Activated T-cell treated with anti-CD3 and anti-CD28 coated beads, Interleukin-2, amount 50 U/mL, for 48 hours (primary cell): ENCODE results near the gene GOLGA6L26.
"Not testable (repeated sequence)": the region's sequence is repeated elsewhere in the genome, so short reads cannot be mapped to it uniquely, and the experiment has no call there.

Source experiments
- DNase-seq, 2 experiments: peaks; one replicate each; pipeline ENCODE4 v3.0.0-alpha.2; 2020

GOLGA6L26 gene, protein sequence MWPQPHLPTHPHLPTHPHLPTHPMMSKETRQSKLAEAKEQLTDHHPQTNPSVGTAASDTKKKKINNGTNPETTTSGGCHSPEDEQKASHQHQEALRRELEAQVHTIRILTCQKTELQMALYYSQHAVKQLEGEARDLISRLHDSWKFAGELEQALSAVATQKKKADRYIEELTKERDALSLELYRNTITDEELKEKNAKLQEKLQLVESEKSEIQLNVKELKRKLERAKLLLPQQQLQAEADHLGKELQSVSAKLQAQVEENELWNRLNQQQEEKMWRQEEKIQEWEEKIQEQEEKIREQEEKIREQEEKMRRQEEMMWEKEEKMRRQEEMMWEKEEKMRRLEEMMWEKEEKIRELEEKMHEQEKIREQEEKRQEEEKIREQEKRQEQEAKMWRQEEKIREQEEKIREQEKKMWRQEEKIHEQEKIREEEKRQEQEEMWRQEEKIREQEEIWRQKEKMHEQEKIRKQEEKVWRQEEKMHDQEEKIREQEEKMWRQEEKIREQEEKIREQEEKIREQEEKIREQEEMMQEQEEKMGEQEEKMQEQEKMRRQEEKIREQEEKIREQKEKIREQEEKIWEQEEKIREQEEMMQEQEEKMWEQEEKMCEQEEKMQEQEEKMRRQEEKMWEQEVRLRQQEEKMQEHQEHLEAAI

DNA sequence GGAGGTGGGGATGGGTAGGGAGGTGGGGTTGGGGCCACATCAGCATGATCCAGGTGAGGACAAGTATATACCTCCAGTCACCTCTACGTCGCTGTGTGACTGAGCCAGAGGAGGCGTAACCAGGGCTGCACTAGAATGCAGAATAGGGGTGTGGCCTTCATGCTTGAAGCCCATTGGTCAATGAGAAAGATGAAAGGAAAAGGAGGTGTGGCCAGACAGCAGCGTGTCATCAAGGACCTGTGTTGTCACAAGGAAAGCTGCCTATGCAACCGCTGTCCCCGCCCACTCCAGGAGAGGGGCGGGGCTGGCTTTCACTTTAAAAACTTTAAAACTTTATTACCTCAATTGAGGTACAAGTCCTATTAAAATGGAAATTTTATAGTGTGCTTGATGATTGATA lies at the start of gene GOLGA6L26:
GOLGA6L26 (minus strand) TSS at position 101 of the 400 bp plus-strand sequence; CDS start at position 40, 61 bp downstream.
- DNase-seq = not testable (repeated sequence)

DNA sequence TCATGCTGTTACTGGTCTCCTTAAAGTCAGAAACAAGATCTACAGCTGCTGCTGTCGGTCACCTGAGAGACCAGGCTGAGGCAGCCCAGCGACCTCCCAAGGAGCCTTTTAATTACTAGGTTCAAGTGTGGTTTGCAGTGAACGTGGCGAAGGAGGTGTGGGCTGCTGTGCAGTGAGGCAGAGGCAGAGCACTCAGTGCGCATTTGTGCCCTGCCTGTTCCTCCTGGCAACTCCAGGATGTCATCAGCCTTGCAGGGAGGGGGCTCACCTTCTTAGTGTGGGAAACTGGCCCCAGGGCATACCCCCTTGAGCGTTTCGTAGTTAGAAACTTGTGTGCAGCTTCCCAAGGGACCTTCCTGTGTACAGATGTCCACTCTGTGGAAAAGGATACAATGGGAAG lies 47.2 kb upstream of the GOLGA6L26 start:
- not testable (repeated sequence) for DNase-seq

DNA sequence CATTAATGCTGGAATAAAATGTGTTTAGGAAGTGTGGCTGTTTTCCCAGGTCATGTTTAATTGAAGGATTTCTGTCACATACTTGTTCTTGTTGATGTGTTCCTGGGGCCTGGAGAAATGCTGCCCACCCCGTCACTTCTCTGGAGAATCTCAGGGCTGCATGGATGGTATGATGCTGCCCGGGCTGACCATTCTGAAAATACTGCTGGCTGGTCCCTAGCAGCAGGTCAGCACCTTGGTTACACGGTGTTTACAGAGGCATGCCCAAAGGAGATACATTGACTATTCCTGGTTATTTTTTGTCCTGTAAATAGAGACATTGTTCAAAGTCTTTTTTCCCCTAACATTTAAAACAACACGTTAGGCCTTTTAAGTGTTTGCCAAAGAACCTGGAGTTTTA lies 46.7 kb upstream of the GOLGA6L26 start:
- not testable (repeated sequence) for DNase-seq

DNA sequence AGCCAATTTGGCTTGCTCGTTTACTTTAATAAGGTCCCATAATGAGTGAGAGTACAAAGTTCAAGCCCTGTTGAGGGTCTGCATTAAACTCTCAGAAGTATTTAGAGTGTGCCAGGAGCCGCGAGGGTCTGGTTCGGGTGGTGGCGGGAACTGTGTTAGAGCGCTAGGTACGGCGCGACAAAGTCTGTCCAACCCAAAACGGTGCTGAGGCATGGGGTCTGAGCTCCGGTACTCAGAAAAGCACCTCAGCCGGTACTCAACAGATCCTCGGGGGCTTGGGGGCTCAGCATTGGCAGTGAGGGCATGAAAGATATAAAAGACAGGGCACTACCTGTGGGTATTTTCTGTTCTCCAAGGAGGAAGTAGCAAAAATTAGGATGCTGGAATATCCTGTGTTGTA lies 45.0 kb upstream of the GOLGA6L26 start:
- DNase-seq = not testable (repeated sequence)

DNA sequence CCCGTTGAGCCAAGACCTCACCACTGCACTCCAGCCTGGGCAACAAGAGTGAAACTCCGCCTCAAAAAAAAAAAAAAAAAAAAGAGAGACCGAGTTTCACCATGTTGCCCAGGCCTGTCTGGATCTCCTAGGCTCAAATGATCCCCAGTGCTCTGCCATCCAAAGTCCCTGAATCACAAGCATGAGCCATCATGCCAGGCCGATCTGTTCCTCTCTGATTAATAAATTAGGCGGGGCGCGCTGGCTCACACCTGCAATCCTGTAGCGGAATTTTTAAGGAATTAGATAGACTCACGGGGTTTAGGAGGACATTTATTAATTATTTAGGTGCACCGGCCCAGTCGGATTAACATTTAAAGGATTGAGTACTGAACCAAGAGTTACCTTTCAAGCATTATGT lies 40.2 kb upstream of the GOLGA6L26 start:
- DNase-seq = not testable (repeated sequence)

DNA sequence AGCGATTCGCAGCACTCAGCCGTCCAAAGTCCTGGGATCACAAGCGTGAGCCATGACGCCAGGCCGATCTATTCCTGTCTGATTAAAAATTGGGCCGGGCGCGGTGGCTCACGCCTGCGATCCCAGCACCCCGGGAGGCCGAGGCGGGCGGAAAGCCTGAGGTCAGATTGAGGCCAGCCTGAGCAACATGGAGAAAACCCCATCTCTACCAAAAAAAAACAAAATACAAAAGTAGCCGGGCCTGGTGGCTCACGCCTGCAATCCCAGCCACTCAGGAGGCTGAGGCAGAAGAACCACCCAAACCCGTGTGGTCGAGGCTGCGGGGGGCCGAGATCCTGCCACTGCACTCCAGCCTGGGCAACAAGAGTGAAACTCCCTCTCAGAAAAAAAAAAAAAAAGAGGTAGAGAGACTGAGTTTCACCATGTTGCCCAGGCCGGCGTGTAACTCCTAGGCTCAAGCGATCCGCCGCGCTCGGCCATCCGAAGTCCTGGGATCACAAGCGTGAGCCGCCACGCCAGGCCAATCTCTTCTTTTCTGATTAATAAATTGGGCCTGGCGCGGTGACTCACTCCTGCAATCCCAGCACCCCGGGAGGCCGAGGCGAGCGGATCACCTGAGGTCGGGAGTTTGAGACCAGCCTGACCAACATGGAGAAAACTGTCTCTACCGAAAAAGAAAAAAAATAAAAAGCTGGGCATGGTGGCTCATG lies 39.0 kb upstream of the GOLGA6L26 start:
- not testable (repeated sequence) for DNase-seq

DNA sequence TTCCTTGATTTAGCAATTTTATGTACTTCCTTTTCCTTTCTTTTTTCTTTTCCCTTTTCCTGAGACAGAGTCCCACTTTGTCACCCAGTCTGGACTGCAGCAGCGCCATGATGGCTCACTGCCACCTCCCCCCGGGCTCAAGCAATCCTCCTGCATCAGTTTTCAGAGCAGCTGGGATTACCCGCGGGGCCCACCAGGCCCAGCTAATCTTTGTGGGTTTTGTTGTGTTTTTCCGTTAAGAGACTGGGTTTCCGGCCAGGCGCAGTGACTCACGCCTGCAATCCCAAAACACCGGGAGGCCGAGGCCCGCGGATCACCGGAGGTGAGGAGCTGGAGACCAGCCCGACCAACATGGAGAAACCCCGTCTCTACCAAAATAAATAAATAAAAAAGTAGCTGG lies 38.3 kb upstream of the GOLGA6L26 start:
- DNase-seq = no peak

DNA sequence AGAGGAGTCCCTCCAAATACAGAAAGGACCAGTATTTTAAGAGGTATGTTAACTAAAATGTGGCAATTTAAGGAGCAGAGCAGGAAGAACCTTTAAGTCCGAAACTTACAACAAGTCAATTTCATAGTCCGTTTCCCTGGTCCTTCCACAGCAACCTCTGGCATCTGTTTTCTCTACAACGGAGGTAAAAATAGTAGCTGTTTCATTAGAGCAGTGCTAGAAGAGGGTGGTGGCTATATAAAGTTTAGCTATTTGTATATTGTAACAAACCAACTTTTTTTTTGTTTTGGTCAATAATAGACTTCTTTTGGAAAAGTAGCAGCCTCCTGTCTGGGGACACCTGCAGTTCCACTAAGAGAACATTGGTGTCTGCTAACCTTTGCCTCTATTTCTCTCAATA lies 37.9 kb upstream of the GOLGA6L26 start:
- DNase-seq = not testable (repeated sequence)

DNA sequence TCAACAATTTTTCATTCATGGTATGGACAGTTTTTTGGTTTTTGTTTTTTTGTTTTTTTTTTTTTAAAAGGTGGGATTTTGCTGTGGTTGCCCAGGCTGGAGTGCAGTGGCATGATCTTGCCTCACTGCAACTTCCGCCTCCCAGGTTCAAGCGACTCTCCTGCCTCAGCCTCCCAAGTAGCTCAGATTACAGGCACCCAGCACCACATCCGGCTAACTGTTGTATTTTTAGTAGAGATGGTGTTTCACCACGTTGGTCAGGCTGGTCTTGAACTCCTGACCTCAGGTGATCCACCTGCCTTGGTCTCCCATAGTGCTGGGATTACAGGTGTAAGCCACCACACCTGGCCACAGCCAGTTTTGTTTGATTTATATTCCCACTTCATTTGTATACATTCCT lies 37.1 kb upstream of the GOLGA6L26 start:
- not testable (repeated sequence) for DNase-seq

DNA sequence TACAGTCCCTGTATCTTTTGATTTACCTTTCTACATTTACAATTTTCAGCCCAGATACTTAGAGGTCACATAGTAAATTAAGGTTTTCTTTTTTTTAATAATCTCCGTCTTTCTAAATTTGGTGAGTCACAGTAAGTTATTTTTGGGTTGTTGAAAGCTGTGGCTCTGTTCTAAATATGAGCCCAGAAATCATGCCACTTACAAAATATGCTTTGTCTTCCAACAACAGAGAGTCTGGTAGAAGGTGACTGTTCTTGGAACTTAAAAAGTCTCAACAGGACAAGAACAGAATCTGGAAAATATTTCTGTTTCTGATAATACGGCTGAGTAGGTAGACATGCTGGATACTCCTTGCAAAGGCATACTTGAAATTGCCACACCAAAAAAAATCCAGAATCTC lies 36.6 kb upstream of the GOLGA6L26 start:
- DNase-seq = no peak

DNA sequence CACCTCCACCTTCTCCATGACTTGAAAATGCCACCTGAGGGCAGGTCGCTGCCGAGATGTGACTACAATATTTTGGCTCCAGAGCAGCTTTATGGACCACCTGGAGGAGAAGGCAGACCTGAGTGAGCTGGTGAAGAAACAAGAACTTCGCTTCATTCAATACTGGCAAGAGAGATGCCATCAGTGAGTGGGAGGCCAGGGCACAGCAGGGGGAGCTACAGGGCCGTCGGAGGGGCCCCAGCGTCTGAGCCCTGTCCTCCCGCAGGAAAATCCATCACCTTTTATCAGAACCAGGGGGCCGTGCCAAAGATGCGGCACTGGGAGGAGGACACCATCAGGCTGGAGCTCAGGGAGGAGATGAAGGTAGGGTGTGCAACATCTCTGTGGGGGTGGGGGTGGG lies 30.3 kb upstream of the GOLGA6L26 start:
- DNase-seq = not testable (repeated sequence)

DNA sequence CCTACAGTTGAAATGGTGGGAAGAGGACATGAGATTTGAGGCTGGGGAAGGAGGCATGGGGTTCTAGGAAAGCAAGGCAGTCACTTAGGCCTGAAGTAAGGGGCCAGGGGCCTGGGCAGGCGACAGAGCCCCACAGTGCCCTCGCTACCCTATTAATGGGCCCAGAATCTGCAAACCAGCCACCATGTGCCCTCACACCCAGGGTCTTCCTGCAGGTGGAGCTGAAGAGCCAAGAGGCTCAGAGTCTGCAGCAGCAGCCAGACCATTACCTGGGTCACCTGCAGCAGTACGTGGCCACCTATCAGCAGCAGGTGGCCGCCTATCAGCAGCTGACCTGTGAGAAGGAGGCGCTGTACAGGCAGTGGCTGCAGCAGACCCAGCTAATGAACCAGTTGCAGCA lies 28.6 kb upstream of the GOLGA6L26 start:
- not testable (repeated sequence) for DNase-seq

DNA sequence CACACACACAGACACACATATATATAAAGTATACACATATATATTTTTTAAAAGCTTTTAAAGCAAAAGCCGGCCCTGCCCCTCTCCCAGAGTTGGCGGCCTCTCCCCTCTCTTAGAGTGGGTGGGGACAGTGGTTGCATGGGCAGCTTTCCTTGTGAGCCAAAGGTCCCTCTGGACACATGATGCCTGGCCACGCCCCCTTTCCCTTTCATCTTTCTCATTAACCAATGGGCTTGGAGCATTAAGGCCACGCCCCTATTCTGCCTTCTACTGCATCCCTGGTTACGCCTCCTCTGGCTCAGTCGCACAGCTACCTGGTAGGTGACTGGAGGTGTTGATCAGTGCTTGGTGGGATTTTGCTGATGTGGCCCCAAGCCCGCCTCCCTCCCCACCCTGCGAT lies 20.5 kb upstream of the GOLGA6L26 start, which contains the start of gene GOLGA8S:
GOLGA8S (plus strand) TSS at position 301 of the 400 bp plus-strand sequence; CDS start at position 363, 62 bp downstream.
- not testable (repeated sequence) for DNase-seq

DNA sequence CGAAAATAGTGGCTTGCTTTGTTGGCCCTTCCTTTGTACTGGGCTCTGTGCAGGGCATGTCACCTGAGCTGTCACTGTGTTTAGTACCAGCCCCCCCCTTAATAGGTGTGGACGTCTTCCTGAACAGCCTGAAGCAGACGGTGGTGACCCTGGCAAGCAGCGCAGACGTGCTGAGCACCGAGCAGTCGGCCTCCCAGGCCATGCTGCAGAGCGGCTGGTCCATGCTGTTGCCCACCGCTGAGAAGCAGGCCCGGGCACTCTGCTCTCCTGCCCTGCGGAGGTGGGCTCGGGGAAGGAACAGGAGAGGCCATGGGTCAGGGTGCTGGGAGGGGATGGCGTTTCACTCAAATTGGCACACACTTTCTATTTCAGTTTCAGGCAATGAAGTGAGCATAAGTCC lies 22.8 kb downstream of the GOLGA6L26 start:
- not testable (repeated sequence) for DNase-seq

DNA sequence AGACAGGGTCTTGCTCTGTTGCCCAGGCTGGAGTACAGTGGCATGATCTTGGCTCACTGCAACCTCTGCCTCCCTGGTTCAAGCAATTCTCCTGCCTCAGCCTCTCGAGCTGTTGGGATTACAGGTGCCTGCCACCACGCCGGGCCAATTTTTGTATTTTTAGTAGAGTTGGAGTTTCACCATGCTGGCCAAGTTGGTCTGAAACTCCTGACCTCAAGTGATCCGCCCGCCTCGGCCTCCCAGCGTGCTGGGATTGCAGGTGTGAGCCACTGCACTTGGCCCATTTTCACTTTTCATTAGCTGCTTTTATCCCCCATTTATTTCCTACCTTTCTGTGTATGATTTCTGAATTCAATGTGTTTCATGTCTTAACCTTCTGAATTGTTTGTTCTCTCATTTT lies 28.1 kb downstream of the GOLGA6L26 start:
- not testable (repeated sequence) for DNase-seq

DNA sequence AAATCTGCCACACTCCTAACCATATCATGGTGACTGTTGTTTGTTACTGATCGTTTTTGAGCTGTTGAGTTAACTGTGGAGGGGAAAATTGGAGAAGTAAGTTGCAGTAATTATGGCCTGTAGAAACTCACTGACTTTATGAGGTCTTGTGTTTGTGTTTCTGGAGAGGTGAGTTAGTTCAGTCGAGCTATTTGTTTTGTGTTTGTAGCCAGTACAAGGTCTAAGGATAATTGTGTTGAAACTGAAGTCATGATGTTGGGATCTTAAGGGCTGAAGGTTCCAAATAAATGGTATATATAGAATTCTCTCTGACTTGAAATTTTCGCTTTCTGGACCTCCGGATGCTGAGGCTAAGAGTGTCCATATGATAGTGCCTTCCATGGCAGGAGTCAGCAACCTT lies 29.2 kb downstream of the GOLGA6L26 start:
- not testable (repeated sequence) for DNase-seq

DNA sequence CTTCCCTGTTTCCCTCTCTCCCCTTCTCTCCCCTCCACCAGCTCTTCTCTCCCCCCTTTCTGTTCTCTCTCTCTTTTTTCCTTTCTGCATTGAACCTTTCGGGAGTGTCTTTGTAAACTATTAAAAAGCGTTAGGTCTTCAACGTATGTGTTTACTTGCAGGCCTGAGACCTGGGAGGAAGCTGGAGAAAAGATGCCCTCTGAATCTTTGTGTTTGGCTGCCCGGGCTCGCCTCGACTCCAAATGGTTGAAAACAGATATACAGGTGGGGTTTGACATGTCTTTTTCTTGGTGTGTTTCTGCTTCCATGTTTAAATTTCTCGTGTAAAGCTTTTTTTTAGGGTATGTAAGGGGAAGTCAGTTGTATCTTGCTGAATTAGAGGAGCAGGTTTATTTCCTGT lies 29.7 kb downstream of the GOLGA6L26 start:
- DNase-seq = peak; percentile 22 to 32

DNA sequence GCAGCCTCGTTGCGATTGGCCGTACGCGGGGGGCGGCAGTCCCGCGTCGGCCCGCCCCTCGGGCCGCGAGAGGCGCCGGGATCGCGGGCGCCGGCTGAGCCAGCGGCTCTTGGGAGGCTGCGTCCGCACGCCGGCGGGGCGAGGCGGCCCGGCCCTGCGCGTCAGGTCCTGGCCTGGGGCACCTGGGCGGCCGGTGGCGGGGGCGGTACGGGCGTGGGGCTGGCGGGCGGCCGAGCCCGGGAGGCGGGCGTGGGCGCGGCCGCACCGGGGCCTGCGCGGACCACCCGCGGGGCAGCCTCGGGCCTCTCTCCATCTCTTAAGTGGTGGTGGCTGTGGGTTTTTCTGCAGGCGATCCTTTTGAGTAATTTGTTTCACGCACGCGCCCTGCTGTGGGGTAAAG lies 30.3 kb downstream of the GOLGA6L26 start:
- peak; percentile 48 to 60 for DNase-seq

DNA sequence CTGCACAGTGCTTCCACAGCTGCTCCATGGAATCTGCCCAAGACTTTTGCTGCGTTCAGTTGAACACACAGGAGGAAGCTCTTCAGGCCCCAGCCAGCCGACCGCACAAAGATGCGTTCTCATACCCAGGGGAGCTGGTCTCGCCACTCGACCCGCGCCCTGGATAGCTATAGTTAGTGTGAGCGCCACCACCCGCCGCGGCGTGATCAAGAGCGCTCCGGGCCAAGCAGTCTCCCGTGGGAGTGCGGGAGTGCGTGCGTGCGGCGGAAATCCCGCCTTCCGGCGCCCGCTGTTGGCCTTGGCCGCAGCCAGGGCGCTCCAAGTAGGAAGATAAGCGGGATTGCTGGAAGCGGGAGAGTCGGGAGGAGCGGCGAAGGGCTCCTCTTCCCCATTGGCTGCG lies 30.8 kb downstream of the GOLGA6L26 start:
- DNase-seq = not testable (repeated sequence)
